ENCODE results near the gene TRIM60. TPM values are rescaled to one million over a fixed set of nuclear protein-coding genes. Genes with fewer than 3 reads are reported as not detected.
"Not testable (repeated sequence)": the region's sequence is repeated elsewhere in the genome, so short reads cannot be mapped to it uniquely, and the experiment has no call there.

Gene TRIM60
- total RNA-seq, 4 donors from 2014 or later = not detected

- no peak for DNase-seq (ENCODE audit: low spot score in 2 of 2)
- intact Hi-C loops (cut with DNase I; ENCODE audit: low total_unique reads) = no loop called here
- TF ChIP-seq POLR2A (IDR thresholded peaks at IDR 0.05) = no peak
- no peak for TF ChIP-seq CTCF (IDR thresholded peaks at IDR 0.05)
- no peak overlapping the region for H3K4me3 ChIP-seq (ENCODE audit: low read depth, poor library complexity, severe bottlenecking)
- 78 to 88% methylated on average over 8 of the region's 8 CpGs for WGBS, 2 donors
Observed at GRCh38 chr4:165010991-165011390, 20.8 kb upstream of the TRIM60 start.

- intact Hi-C loops (cut with DNase I; ENCODE audit: low total_unique reads) = no loop called here
- H3K4me3 ChIP-seq (ENCODE audit: low read depth, poor library complexity, severe bottlenecking) = no peak overlapping the region
- no peak for DNase-seq (ENCODE audit: low spot score in 2 of 2)
- TF ChIP-seq CTCF (IDR thresholded peaks at IDR 0.05) (no peak), POLR2A (IDR thresholded peaks at IDR 0.05) (no peak)
- 57 to 75% methylated on average over 5 of the region's 5 CpGs for WGBS, 2 donors
Observed at GRCh38 chr4:165011403-165011802, 20.4 kb upstream of the TRIM60 start.

GRCh38 chr4:165013691-165014090 is 18.1 kb upstream of the TRIM60 start:
- DNase-seq (ENCODE audit: low spot score in 2 of 2) = no peak
- no peak overlapping the region for H3K4me3 ChIP-seq (ENCODE audit: low read depth, poor library complexity, severe bottlenecking)
- intact Hi-C loops (cut with DNase I; ENCODE audit: low total_unique reads) = no loop called here
- no peak for TF ChIP-seq POLR2A (IDR thresholded peaks at IDR 0.05)
- TF ChIP-seq CTCF (IDR thresholded peaks at IDR 0.05) = no peak

- H3K4me3 ChIP-seq (ENCODE audit: low read depth, poor library complexity, severe bottlenecking) = no peak overlapping the region
- TF ChIP-seq POLR2A (IDR thresholded peaks at IDR 0.05) = no peak
- intact Hi-C loops (cut with DNase I; ENCODE audit: low total_unique reads) = no loop called here
- no peak for DNase-seq (ENCODE audit: low spot score in 2 of 2)
- 69 to 73% methylated on average over 5 of the region's 5 CpGs for WGBS, 2 donors
Observed at GRCh38 chr4:165016971-165017370, 14.8 kb upstream of the TRIM60 start.

GRCh38 chr4:165019995-165020394 is 11.8 kb upstream of the TRIM60 start:
- WGBS, 2 donors = 94 to 100% methylated on average over 6 to 10 of the region's 30 CpGs
- H3K4me3 ChIP-seq (ENCODE audit: low read depth, poor library complexity, severe bottlenecking); DNase-seq (ENCODE audit: low spot score in 2 of 2); intact Hi-C loops (cut with DNase I; ENCODE audit: low total_unique reads): not testable (repeated sequence)

GRCh38 chr4:165025782-165026181 is 6.0 kb upstream of the TRIM60 start:
- DNase-seq (ENCODE audit: low spot score in 2 of 2); H3K4me3 ChIP-seq (ENCODE audit: low read depth, poor library complexity, severe bottlenecking); intact Hi-C loops (cut with DNase I; ENCODE audit: low total_unique reads): not testable (repeated sequence)
- 92 to 94% methylated on average over 8 of the region's 8 CpGs for WGBS, 2 donors

- DNase-seq (ENCODE audit: low spot score in 2 of 2) = no peak
- TF ChIP-seq POLR2A (IDR thresholded peaks at IDR 0.05) (no peak), CTCF (IDR thresholded peaks at IDR 0.05) (no peak)
- H3K4me3 ChIP-seq (ENCODE audit: low read depth, poor library complexity, severe bottlenecking) = no peak overlapping the region
- WGBS, 2 donors = 84 to 86% methylated on average over 7 of the region's 7 CpGs
- intact Hi-C loops (cut with DNase I; ENCODE audit: low total_unique reads) = no loop called here
Observed at GRCh38 chr4:165027762-165028402, 3.9 kb upstream of the TRIM60 start.

Data from lower leg skin (tissue), 4 donors.